ENCODE measurements around the gene VAT1L.

Gene VAT1L

DNA sequence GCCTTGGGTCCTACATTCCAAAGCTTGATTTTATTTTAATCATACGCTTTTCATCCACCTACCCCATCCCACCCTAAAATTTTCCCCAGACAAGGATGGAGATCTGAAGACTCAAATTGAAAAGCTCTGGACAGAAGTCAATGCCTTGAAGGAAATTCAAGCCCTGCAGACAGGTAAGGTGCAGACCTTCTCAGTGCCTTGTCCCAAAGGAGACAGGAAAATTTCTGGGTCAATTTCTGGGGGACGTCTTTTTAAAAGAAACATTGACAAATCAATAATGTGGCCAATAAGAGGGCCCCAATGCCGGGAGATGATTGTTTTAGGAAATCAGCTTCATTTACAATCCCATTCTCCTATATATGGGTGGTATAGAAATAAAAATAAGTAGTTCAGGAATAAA is 239.7 kb downstream of the VAT1L start:
- no peak for DNase-seq (ENCODE audit: extremely low read depth, low read depth)
- TF ChIP-seq, protein P1, sequence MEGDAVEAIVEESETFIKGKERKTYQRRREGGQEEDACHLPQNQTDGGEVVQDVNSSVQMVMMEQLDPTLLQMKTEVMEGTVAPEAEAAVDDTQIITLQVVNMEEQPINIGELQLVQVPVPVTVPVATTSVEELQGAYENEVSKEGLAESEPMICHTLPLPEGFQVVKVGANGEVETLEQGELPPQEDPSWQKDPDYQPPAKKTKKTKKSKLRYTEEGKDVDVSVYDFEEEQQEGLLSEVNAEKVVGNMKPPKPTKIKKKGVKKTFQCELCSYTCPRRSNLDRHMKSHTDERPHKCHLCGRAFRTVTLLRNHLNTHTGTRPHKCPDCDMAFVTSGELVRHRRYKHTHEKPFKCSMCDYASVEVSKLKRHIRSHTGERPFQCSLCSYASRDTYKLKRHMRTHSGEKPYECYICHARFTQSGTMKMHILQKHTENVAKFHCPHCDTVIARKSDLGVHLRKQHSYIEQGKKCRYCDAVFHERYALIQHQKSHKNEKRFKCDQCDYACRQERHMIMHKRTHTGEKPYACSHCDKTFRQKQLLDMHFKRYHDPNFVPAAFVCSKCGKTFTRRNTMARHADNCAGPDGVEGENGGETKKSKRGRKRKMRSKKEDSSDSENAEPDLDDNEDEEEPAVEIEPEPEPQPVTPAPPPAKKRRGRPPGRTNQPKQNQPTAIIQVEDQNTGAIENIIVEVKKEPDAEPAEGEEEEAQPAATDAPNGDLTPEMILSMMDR (IDR thresholded peaks at IDR 0.05; ENCODE audit: low read depth, low read length) = no peak

Data from AG09319 (cell line).